Medulla oblongata (tissue), 1 donor: ENCODE measurements around the gene RAB40B.
"Not testable (repeated sequence)": the region's sequence is repeated elsewhere in the genome, so short reads cannot be mapped to it uniquely, and the experiment has no call there.

ENCODE experiments used
- DNase-seq: peaks from one replicate; pipeline ENCODE4 v3.0.0-alpha.2; 2015; ENCODE audit errors: extremely low spot score

Gene RAB40B

GRCh38 chr17:82668024-82668630, 30.4 kb downstream of the RAB40B start:
- DNase-seq, result no peak

- no peak for DNase-seq
Measured at GRCh38 chr17:82667668-82668000, 30.9 kb downstream of the RAB40B start.

GRCh38 chr17:82666931-82667667, 31.4 kb downstream of the RAB40B start:
- no peak for DNase-seq

- DNase-seq, result no peak
Measured at GRCh38 chr17:82665891-82666290, 32.6 kb downstream of the RAB40B start.

- DNase-seq, result no peak
Measured at GRCh38 chr17:82665217-82665616, 33.3 kb downstream of the RAB40B start.

GRCh38 chr17:82664701-82665182, 33.8 kb downstream of the RAB40B start:
- DNase-seq, result no peak

GRCh38 chr17:82664276-82664575, 34.3 kb downstream of the RAB40B start:
- DNase-seq, result no peak

GRCh38 chr17:82663381-82664275, 34.9 kb downstream of the RAB40B start:
- no peak for DNase-seq

GRCh38 chr17:82662711-82663261, 35.7 kb downstream of the RAB40B start:
- no peak for DNase-seq

GRCh38 chr17:82661717-82662683, 36.5 kb downstream of the RAB40B start:
- DNase-seq, result no peak

- no peak for DNase-seq
Measured at GRCh38 chr17:82659886-82660285, 38.6 kb downstream of the RAB40B start.

- DNase-seq, result no peak
Measured at GRCh38 chr17:82658796-82659452, 39.6 kb downstream of the RAB40B start.

- DNase-seq, result no peak
Measured at GRCh38 chr17:82658331-82658730, 40.2 kb downstream of the RAB40B start.

GRCh38 chr17:82657926-82658325, 40.6 kb downstream of the RAB40B start:
- no peak for DNase-seq

GRCh38 chr17:82656266-82656665, 42.2 kb downstream of the RAB40B start:
- DNase-seq, result no peak

GRCh38 chr17:82655523-82655922, 43.0 kb downstream of the RAB40B start:
- no peak for DNase-seq

GRCh38 chr17:82655038-82655479, 43.4 kb downstream of the RAB40B start:
- DNase-seq, result no peak

GRCh38 chr17:82654611-82655010, 43.9 kb downstream of the RAB40B start:
- DNase-seq, result not testable (repeated sequence)

- no peak for DNase-seq
Measured at GRCh38 chr17:82653651-82654528, 44.6 kb downstream of the RAB40B start.

GRCh38 chr17:82650723-82651122, 47.8 kb downstream of the RAB40B start:
- DNase-seq, result no peak
